ENCODE measurements around the gene PASK. TPM values are rescaled to one million over a fixed set of nuclear protein-coding genes. Genes with fewer than 3 reads are reported as not detected.

Gene PASK
- total RNA-seq, 3 donors from 2014 or later = 35.6 to 62.7 (median 49.8) TPM

GRCh38 chr2:241116606-241117560 lies 32.4 kb downstream of the PASK start:
- H3K4me3 Mint-ChIP-seq = no peak overlapping the region
- peaks cover 9% of the 10 kb centered on the region for H3K4me1 Mint-ChIP-seq (ENCODE audit: low read depth)
- ATAC-seq (no peak), DNase-seq (no peak)
- peaks cover 3% of the 10 kb centered on the region for H3K9me3 Mint-ChIP-seq
- no peaks in the 10 kb centered on the region for H3K27me3 Mint-ChIP-seq (ENCODE audit: low read depth)
- H3K36me3 Mint-ChIP-seq (ENCODE audit: insufficient read depth) = peaks cover 40% of the 10 kb centered on the region

DNA sequence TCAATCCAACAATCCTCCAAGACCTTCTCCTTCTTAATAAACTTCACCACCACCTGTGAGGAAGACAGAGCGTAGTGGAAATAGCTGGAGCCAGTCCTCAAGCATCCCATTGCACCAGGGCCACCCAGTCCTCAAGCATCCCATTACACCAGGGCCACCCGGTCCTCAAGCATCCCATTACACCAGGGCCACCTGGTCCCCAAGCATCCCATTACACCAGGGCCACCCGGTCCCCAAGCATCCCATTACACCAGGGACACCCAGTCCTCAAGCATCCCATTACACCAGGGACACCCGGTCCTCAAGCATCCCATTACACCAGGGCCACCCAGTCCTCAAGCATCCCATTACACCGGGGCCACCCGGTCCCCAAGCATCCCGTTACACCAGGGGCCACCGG lies 33.9 kb downstream of the PASK start:
- Mint-ChIP-seq H3K4me3 (no peak overlapping the region), H3K36me3 (ENCODE audit: insufficient read depth) (peaks cover 35% of the 10 kb centered on the region), H3K9me3 (no peaks in the 10 kb centered on the region), H3K4me1 (ENCODE audit: low read depth) (peaks cover 18% of the 10 kb centered on the region), H3K27me3 (ENCODE audit: low read depth) (no peaks in the 10 kb centered on the region)
- ATAC-seq (no peak), DNase-seq (no peak)

- DNase-seq (no peak), ATAC-seq (no peak)
- no peak overlapping the region for H3K4me3 Mint-ChIP-seq
- peaks cover 23% of the 10 kb centered on the region for H3K4me1 Mint-ChIP-seq (ENCODE audit: low read depth)
- H3K27me3 Mint-ChIP-seq (ENCODE audit: low read depth) = no peaks in the 10 kb centered on the region
- H3K36me3 Mint-ChIP-seq (ENCODE audit: insufficient read depth) = peaks cover 32% of the 10 kb centered on the region
- H3K9me3 Mint-ChIP-seq = no peaks in the 10 kb centered on the region
These were observed 34.4 kb downstream of the PASK start for GRCh38 chr2:241114836-241115235.

- Mint-ChIP-seq H3K4me1 (ENCODE audit: low read depth) (peaks cover 44% of the 10 kb centered on the region), H3K27me3 (ENCODE audit: low read depth) (no peaks in the 10 kb centered on the region), H3K9me3 (no peaks in the 10 kb centered on the region), H3K4me3 (peak overlapping the region; percentile 74), H3K36me3 (ENCODE audit: insufficient read depth) (peaks cover 32% of the 10 kb centered on the region)
- DNase-seq = peak; percentile 36
- peak; percentile 67 to 69 for ATAC-seq
These were observed 36.7 kb downstream of the PASK start for GRCh38 chr2:241112592-241112991.

DNA sequence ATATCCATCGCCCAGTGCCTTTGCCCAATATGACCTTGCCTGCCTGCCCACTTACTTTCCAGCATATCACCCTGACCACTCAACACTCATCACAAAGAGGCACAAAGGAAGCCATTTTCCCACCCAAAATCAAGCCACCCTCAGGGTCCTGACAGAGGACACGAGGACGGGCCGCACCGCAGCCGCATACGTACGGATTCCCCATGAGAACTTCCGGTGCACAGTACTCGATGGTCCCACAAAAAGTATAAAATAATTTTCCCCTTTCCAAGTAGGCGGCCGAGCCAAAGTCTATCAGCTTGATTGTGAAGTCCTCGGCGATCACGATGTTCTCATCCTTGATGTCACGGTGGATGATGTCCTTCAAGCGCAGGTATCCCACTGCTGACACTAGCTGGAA lies 37.2 kb downstream of the PASK start:
- DNase-seq = no peak
- peaks cover 32% of the 10 kb centered on the region for H3K36me3 Mint-ChIP-seq (ENCODE audit: insufficient read depth)
- no peak for ATAC-seq

GRCh38 chr2:241111440-241111805 lies 37.8 kb downstream of the PASK start:
- no peak for DNase-seq
- Mint-ChIP-seq H3K4me3 (peak overlapping the region; percentile 74), H3K36me3 (ENCODE audit: insufficient read depth) (peaks cover 29% of the 10 kb centered on the region), H3K27me3 (ENCODE audit: low read depth) (no peaks in the 10 kb centered on the region), H3K4me1 (ENCODE audit: low read depth) (peaks cover 50% of the 10 kb centered on the region), H3K9me3 (no peaks in the 10 kb centered on the region)
- ATAC-seq = peak; percentile 44 to 56

More for the DNA sequence above, 37.2 kb downstream of the PASK start:
- Mint-ChIP-seq H3K27me3 (ENCODE audit: low read depth) (no peaks in the 10 kb centered on the region), H3K4me1 (ENCODE audit: low read depth) (peaks cover 45% of the 10 kb centered on the region), H3K4me3 (peak overlapping the region; percentile 74), H3K9me3 (no peaks in the 10 kb centered on the region)

- Mint-ChIP-seq H3K4me3 (peak overlapping the region; percentile 74), H3K9me3 (no peaks in the 10 kb centered on the region), H3K27me3 (ENCODE audit: low read depth) (no peaks in the 10 kb centered on the region), H3K4me1 (ENCODE audit: low read depth) (peaks cover 50% of the 10 kb centered on the region), H3K36me3 (ENCODE audit: insufficient read depth) (peaks cover 24% of the 10 kb centered on the region)
- ATAC-seq (peak; percentile 37 to 41), DNase-seq (no peak)
These were observed 38.4 kb downstream of the PASK start for GRCh38 chr2:241110607-241111439.

DNA sequence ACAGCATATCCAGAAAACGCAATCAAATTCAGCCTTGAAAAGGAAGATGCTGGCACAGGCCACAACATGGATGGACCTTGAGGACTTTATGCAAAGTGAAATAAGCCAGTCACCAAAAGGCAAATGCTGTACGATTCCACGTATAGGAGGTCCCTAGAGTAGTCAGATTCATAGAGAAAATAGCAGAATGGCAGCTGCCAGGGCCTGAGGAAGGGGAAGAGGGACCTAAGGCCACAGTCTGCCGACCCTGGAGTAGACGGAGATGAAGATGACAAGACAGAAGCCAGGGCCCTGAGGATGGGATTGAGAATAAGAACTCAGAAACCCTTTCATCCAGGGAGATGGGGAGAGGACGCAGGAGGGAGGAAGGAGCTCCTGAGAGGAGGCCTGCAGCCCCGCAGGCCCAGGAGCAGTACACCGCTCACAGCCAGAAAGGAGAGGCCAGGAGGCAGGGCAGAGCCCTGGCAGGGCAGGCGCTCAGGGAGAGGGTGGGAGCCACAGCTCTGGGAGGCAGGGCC lies 39.1 kb downstream of the PASK start:
- ATAC-seq = peak; percentile 2 to 12
- no peaks in the 10 kb centered on the region for H3K27me3 Mint-ChIP-seq (ENCODE audit: low read depth)
- H3K4me1 Mint-ChIP-seq (ENCODE audit: low read depth) = peaks cover 50% of the 10 kb centered on the region
- H3K4me3 Mint-ChIP-seq = peak overlapping the region; percentile 74
- peaks cover 22% of the 10 kb centered on the region for H3K36me3 Mint-ChIP-seq (ENCODE audit: insufficient read depth)
- no peaks in the 10 kb centered on the region for H3K9me3 Mint-ChIP-seq
- DNase-seq = no peak

DNA sequence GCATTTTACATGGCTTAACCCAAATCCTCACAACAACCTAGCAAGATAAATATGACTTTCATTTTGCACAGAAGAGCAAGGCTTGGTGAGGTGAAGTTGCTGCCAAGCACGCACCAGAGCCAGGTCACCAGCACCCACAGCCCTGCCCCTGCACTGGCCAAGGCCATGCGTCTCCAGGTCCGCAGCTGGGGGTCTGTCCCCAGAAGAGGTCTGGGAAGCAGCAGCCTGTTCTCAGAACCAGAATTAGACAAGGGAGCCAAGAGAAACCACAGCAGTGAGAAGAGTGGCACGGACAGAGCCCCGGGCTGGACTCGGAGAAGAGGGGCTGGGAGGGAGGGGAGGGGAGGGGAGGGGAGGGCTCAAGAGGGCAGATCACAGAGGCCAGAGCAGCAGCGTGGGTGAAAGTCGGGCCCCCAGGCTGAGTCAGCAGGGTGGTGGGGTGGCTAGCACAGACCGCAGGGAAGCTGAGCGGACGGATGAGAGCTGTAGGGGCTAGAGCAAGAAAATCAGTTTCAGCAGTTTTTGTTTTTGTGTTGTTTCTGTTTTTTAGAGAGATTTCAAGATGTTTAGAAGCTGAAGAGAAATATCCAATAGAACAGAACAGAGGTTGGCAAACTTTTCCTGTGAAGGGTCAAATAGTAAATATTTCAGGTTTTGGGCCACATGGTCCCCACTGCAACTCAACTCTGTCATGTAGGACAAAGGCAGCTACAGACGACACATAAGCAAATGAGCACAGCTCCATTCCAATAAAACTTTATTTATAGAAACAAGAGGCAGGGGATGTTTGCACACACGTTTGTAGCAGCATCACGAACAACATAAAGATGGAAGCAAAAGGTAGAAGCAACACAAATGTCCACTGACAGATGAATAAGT lies 39.8 kb downstream of the PASK start:
- Mint-ChIP-seq H3K4me3 (peak overlapping the region; percentile 74), H3K9me3 (no peaks in the 10 kb centered on the region), H3K4me1 (ENCODE audit: low read depth) (peaks cover 51% of the 10 kb centered on the region), H3K36me3 (ENCODE audit: insufficient read depth) (peaks cover 15% of the 10 kb centered on the region), H3K27me3 (ENCODE audit: low read depth) (no peaks in the 10 kb centered on the region)
- DNase-seq (no peak), ATAC-seq (peak in 1 of 2 donors; percentile 29)

- peak overlapping the region; percentile 69 for H3K4me3 Mint-ChIP-seq
- H3K36me3 Mint-ChIP-seq (ENCODE audit: insufficient read depth) = peaks cover 13% of the 10 kb centered on the region
- H3K4me1 Mint-ChIP-seq (ENCODE audit: low read depth) = peaks cover 54% of the 10 kb centered on the region
- DNase-seq (no peak), ATAC-seq (no peak)
- H3K9me3 Mint-ChIP-seq = no peaks in the 10 kb centered on the region
- H3K27me3 Mint-ChIP-seq (ENCODE audit: low read depth) = no peaks in the 10 kb centered on the region
These were observed 40.7 kb downstream of the PASK start for GRCh38 chr2:241108271-241109209.

GRCh38 chr2:241107031-241107783 lies 42.1 kb downstream of the PASK start:
- no peaks in the 10 kb centered on the region for H3K27me3 Mint-ChIP-seq (ENCODE audit: low read depth)
- H3K36me3 Mint-ChIP-seq (ENCODE audit: insufficient read depth) = peaks cover 9% of the 10 kb centered on the region
- peaks cover 59% of the 10 kb centered on the region for H3K4me1 Mint-ChIP-seq (ENCODE audit: low read depth)
- no peaks in the 10 kb centered on the region for H3K9me3 Mint-ChIP-seq
- H3K4me3 Mint-ChIP-seq = no peak overlapping the region
- DNase-seq (no peak), ATAC-seq (no peak)

- DNase-seq (no peak), ATAC-seq (no peak)
- Mint-ChIP-seq H3K9me3 (no peaks in the 10 kb centered on the region), H3K4me3 (no peak overlapping the region), H3K27me3 (ENCODE audit: low read depth) (no peaks in the 10 kb centered on the region), H3K36me3 (ENCODE audit: insufficient read depth) (no peaks in the 10 kb centered on the region), H3K4me1 (ENCODE audit: low read depth) (peaks cover 52% of the 10 kb centered on the region)
These were observed 43.6 kb downstream of the PASK start for GRCh38 chr2:241105641-241106040.
